ENCODE results near the gene MYLK4.

Gene MYLK4

GRCh38 chr6:2725999-2726567 is 24.6 kb downstream of the MYLK4 start:
- H3K4me3 ChIP-seq (ENCODE audit: low read length, poor library complexity, severe bottlenecking), result no peak overlapping the region
- no peaks in the 10 kb centered on the region for H3K36me3 ChIP-seq (ENCODE audit: insufficient read depth, low read length)
- no peaks in the 10 kb centered on the region for H4K20me1 ChIP-seq (ENCODE audit: insufficient read depth, low read length, poor library complexity, severe bottlenecking)
- H3K4me2 ChIP-seq (ENCODE audit: low read depth, low read length, poor library complexity, severe bottlenecking), result peak overlapping the region; percentile 21
- H3K9me3 ChIP-seq (ENCODE audit: insufficient read depth, low read depth, low read length), result peaks cover 4% of the 10 kb centered on the region; the same call in 1 of the 2 replicates
- H3K9ac ChIP-seq (ENCODE audit: low read depth, low read length, poor library complexity, severe bottlenecking), result peak overlapping the region; percentile 21
- H3K79me2 ChIP-seq (ENCODE audit: insufficient read depth, low read length), result no peaks in the 10 kb centered on the region
- peaks cover 3% of the 10 kb centered on the region; the same call in 1 of the 2 replicates for H3F3A ChIP-seq (ENCODE audit: low read depth)
- no peaks in the 10 kb centered on the region for H3K27me3 ChIP-seq (ENCODE audit: insufficient read depth, low read length, poor library complexity, severe bottlenecking)
- H3K4me1 ChIP-seq (ENCODE audit: insufficient read depth, low read length, poor library complexity, severe bottlenecking), result peaks cover 37% of the 10 kb centered on the region
- TF ChIP-seq EZH2phosphoT487 (IDR thresholded peaks at IDR 0.05; ENCODE audit: borderline replicate concordance) (no peak), CTCF (conservative IDR thresholded peaks at IDR 0.05; ENCODE audit: low read length) (no peak)
- no peaks in the 10 kb centered on the region for H3K9me2 ChIP-seq (replicated peaks; ENCODE audit: low read depth, low read length)
- peak overlapping the region; percentile 66 for H2AFZ ChIP-seq (ENCODE audit: low read length)

GRCh38 chr6:2725364-2725988 is 25.2 kb downstream of the MYLK4 start:
- Histone ChIP-seq H3K27me3 (ENCODE audit: insufficient read depth, low read length, poor library complexity, severe bottlenecking) (no peaks in the 10 kb centered on the region), H3K9me3 (ENCODE audit: insufficient read depth, low read depth, low read length) (peaks cover 4% of the 10 kb centered on the region; the same call in 1 of the 2 replicates), H2AFZ (ENCODE audit: low read length) (0 out of 2 replicates have a peak overlapping the region, but pooled peaks have one; percentile 66), H3K79me2 (ENCODE audit: insufficient read depth, low read length) (no peaks in the 10 kb centered on the region), H3K9me2 (replicated peaks; ENCODE audit: low read depth, low read length) (no peaks in the 10 kb centered on the region), H3K4me1 (ENCODE audit: insufficient read depth, low read length, poor library complexity, severe bottlenecking) (peaks cover 31% of the 10 kb centered on the region), H3F3A (ENCODE audit: low read depth) (peaks cover 3% of the 10 kb centered on the region; the same call in 1 of the 2 replicates), H3K4me2 (ENCODE audit: low read depth, low read length, poor library complexity, severe bottlenecking) (no peak overlapping the region), H3K9ac (ENCODE audit: low read depth, low read length, poor library complexity, severe bottlenecking) (peak overlapping the region; percentile 21), H3K36me3 (ENCODE audit: insufficient read depth, low read length) (no peaks in the 10 kb centered on the region), H4K20me1 (ENCODE audit: insufficient read depth, low read length, poor library complexity, severe bottlenecking) (no peaks in the 10 kb centered on the region), H3K4me3 (ENCODE audit: low read length, poor library complexity, severe bottlenecking) (no peak overlapping the region)
- no peak for TF ChIP-seq CTCF (conservative IDR thresholded peaks at IDR 0.05; ENCODE audit: low read length)
- no peak for TF ChIP-seq EZH2phosphoT487 (IDR thresholded peaks at IDR 0.05; ENCODE audit: borderline replicate concordance)

GRCh38 chr6:2721219-2721618 is 29.5 kb downstream of the MYLK4 start:
- peaks cover 3% of the 10 kb centered on the region; the same call in 1 of the 2 replicates for H3F3A ChIP-seq (ENCODE audit: low read depth)
- peaks cover 4% of the 10 kb centered on the region; the same call in 1 of the 2 replicates for H3K9me3 ChIP-seq (ENCODE audit: insufficient read depth, low read depth, low read length)
- TF ChIP-seq CTCF (conservative IDR thresholded peaks at IDR 0.05; ENCODE audit: low read length) (no peak), EZH2phosphoT487 (IDR thresholded peaks at IDR 0.05; ENCODE audit: borderline replicate concordance) (no peak)
- no peak overlapping the region for H3K9ac ChIP-seq (ENCODE audit: low read depth, low read length, poor library complexity, severe bottlenecking)
- no peaks in the 10 kb centered on the region for H3K36me3 ChIP-seq (ENCODE audit: insufficient read depth, low read length)
- H3K27me3 ChIP-seq (ENCODE audit: insufficient read depth, low read length, poor library complexity, severe bottlenecking), result no peaks in the 10 kb centered on the region
- peaks cover 22% of the 10 kb centered on the region for H3K4me1 ChIP-seq (ENCODE audit: insufficient read depth, low read length, poor library complexity, severe bottlenecking)
- no peak overlapping the region for H2AFZ ChIP-seq (ENCODE audit: low read length)
- H3K9me2 ChIP-seq (replicated peaks; ENCODE audit: low read depth, low read length), result no peaks in the 10 kb centered on the region
- H3K4me3 ChIP-seq (ENCODE audit: low read length, poor library complexity, severe bottlenecking), result no peak overlapping the region
- no peak overlapping the region for H3K4me2 ChIP-seq (ENCODE audit: low read depth, low read length, poor library complexity, severe bottlenecking)
- H4K20me1 ChIP-seq (ENCODE audit: insufficient read depth, low read length, poor library complexity, severe bottlenecking), result no peaks in the 10 kb centered on the region
- H3K79me2 ChIP-seq (ENCODE audit: insufficient read depth, low read length), result no peaks in the 10 kb centered on the region

Data from Loucy (cell line).